ENCODE data around the gene TAF11L3.
"Not testable (repeated sequence)": the region's sequence is repeated elsewhere in the genome, so short reads cannot be mapped to it uniquely, and the experiment has no call there.

Gene TAF11L3

GRCh38 chr5:17518067-17518466 is at the start of gene TAF11L3:
TSS of gene TAF11L3 (plus strand) at chr5:17518367.
- H3K36me3 ChIP-seq (ENCODE audit: insufficient read depth, low read length); H3K9me3 ChIP-seq (ENCODE audit: low read length); H2AFZ ChIP-seq (ENCODE audit: low read depth, low read length); H3K4me1 ChIP-seq (ENCODE audit: insufficient read depth, low read length); H3K27me3 ChIP-seq (ENCODE audit: insufficient read depth, low read length); H3K4me3 ChIP-seq (ENCODE audit: low read length): not testable (repeated sequence)

GRCh38 chr5:17470064-17470463 is 48.1 kb upstream of the TAF11L3 start:
- H3K4me1 ChIP-seq (ENCODE audit: insufficient read depth, low read length), result no peaks in the 10 kb centered on the region
- H3K27me3 ChIP-seq (ENCODE audit: insufficient read depth, low read length), result no peaks in the 10 kb centered on the region
- H3K4me3 ChIP-seq (ENCODE audit: low read length), result no peak overlapping the region
- H3K36me3 ChIP-seq (ENCODE audit: insufficient read depth, low read length), result no peaks in the 10 kb centered on the region
- H3K9me3 ChIP-seq (ENCODE audit: low read length), result no peaks in the 10 kb centered on the region
- no peak overlapping the region for H2AFZ ChIP-seq (ENCODE audit: low read depth, low read length)

GRCh38 chr5:17475064-17475463 is 43.1 kb upstream of the TAF11L3 start:
- not testable (repeated sequence) for H3K9me3 ChIP-seq (ENCODE audit: low read length); H3K4me1 ChIP-seq (ENCODE audit: insufficient read depth, low read length); H3K4me3 ChIP-seq (ENCODE audit: low read length); H2AFZ ChIP-seq (ENCODE audit: low read depth, low read length); H3K27me3 ChIP-seq (ENCODE audit: insufficient read depth, low read length); H3K36me3 ChIP-seq (ENCODE audit: insufficient read depth, low read length)

GRCh38 chr5:17477043-17477442 is 41.1 kb upstream of the TAF11L3 start:
- H3K4me3 ChIP-seq (ENCODE audit: low read length), result no peak overlapping the region

GRCh38 chr5:17477573-17478265 is 40.4 kb upstream of the TAF11L3 start:
- no peaks in the 10 kb centered on the region for H3K27me3 ChIP-seq (ENCODE audit: insufficient read depth, low read length)
- H2AFZ ChIP-seq (ENCODE audit: low read depth, low read length), result no peak overlapping the region
- no peaks in the 10 kb centered on the region for H3K9me3 ChIP-seq (ENCODE audit: low read length)
- H3K4me1 ChIP-seq (ENCODE audit: insufficient read depth, low read length), result no peaks in the 10 kb centered on the region
- H3K36me3 ChIP-seq (ENCODE audit: insufficient read depth, low read length), result no peaks in the 10 kb centered on the region
- no peak overlapping the region for H3K4me3 ChIP-seq (ENCODE audit: low read length)

More at GRCh38 chr5:17477043-17477442, 41.1 kb upstream of the TAF11L3 start:
- Histone ChIP-seq H2AFZ (ENCODE audit: low read depth, low read length) (no peak overlapping the region), H3K4me1 (ENCODE audit: insufficient read depth, low read length) (no peaks in the 10 kb centered on the region), H3K9me3 (ENCODE audit: low read length) (no peaks in the 10 kb centered on the region), H3K36me3 (ENCODE audit: insufficient read depth, low read length) (no peaks in the 10 kb centered on the region), H3K27me3 (ENCODE audit: insufficient read depth, low read length) (no peaks in the 10 kb centered on the region)

- H2AFZ ChIP-seq (ENCODE audit: low read depth, low read length), result no peak overlapping the region
- H3K9me3 ChIP-seq (ENCODE audit: low read length), result no peaks in the 10 kb centered on the region
- no peaks in the 10 kb centered on the region for H3K27me3 ChIP-seq (ENCODE audit: insufficient read depth, low read length)
- no peaks in the 10 kb centered on the region for H3K4me1 ChIP-seq (ENCODE audit: insufficient read depth, low read length)
- H3K36me3 ChIP-seq (ENCODE audit: insufficient read depth, low read length), result no peaks in the 10 kb centered on the region
- H3K4me3 ChIP-seq (ENCODE audit: low read length), result no peak overlapping the region
Observed at GRCh38 chr5:17481378-17481777, 36.8 kb upstream of the TAF11L3 start.

GRCh38 chr5:17482790-17483189 is 35.4 kb upstream of the TAF11L3 start:
- H3K27me3 ChIP-seq (ENCODE audit: insufficient read depth, low read length), result no peaks in the 10 kb centered on the region
- H3K9me3 ChIP-seq (ENCODE audit: low read length), result no peaks in the 10 kb centered on the region
- no peak overlapping the region for H3K4me3 ChIP-seq (ENCODE audit: low read length)
- H2AFZ ChIP-seq (ENCODE audit: low read depth, low read length), result no peak overlapping the region
- H3K4me1 ChIP-seq (ENCODE audit: insufficient read depth, low read length), result no peaks in the 10 kb centered on the region
- no peaks in the 10 kb centered on the region for H3K36me3 ChIP-seq (ENCODE audit: insufficient read depth, low read length)

GRCh38 chr5:17486464-17487173 is 31.5 kb upstream of the TAF11L3 start:
- H3K4me3 ChIP-seq (ENCODE audit: low read length); H3K36me3 ChIP-seq (ENCODE audit: insufficient read depth, low read length); H3K27me3 ChIP-seq (ENCODE audit: insufficient read depth, low read length); H3K4me1 ChIP-seq (ENCODE audit: insufficient read depth, low read length); H2AFZ ChIP-seq (ENCODE audit: low read depth, low read length); H3K9me3 ChIP-seq (ENCODE audit: low read length): not testable (repeated sequence)

- Histone ChIP-seq H3K4me1 (ENCODE audit: insufficient read depth, low read length) (no peaks in the 10 kb centered on the region), H3K36me3 (ENCODE audit: insufficient read depth, low read length) (no peaks in the 10 kb centered on the region), H3K4me3 (ENCODE audit: low read length) (no peak overlapping the region), H2AFZ (ENCODE audit: low read depth, low read length) (no peak overlapping the region), H3K9me3 (ENCODE audit: low read length) (no peaks in the 10 kb centered on the region), H3K27me3 (ENCODE audit: insufficient read depth, low read length) (no peaks in the 10 kb centered on the region)
Observed at GRCh38 chr5:17487174-17487512, 31.0 kb upstream of the TAF11L3 start.

- not testable (repeated sequence) for H3K36me3 ChIP-seq (ENCODE audit: insufficient read depth, low read length); H3K9me3 ChIP-seq (ENCODE audit: low read length); H3K4me3 ChIP-seq (ENCODE audit: low read length); H3K4me1 ChIP-seq (ENCODE audit: insufficient read depth, low read length); H2AFZ ChIP-seq (ENCODE audit: low read depth, low read length); H3K27me3 ChIP-seq (ENCODE audit: insufficient read depth, low read length)
Observed at GRCh38 chr5:17491257-17491656, 26.9 kb upstream of the TAF11L3 start.

- Histone ChIP-seq H3K36me3 (ENCODE audit: insufficient read depth, low read length) (no peaks in the 10 kb centered on the region), H3K4me1 (ENCODE audit: insufficient read depth, low read length) (no peaks in the 10 kb centered on the region), H3K9me3 (ENCODE audit: low read length) (no peaks in the 10 kb centered on the region), H3K4me3 (ENCODE audit: low read length) (no peak overlapping the region), H2AFZ (ENCODE audit: low read depth, low read length) (no peak overlapping the region), H3K27me3 (ENCODE audit: insufficient read depth, low read length) (no peaks in the 10 kb centered on the region)
Observed at GRCh38 chr5:17492770-17493169, 25.4 kb upstream of the TAF11L3 start.

GRCh38 chr5:17497446-17497845 is 20.7 kb upstream of the TAF11L3 start:
- Histone ChIP-seq H3K9me3 (ENCODE audit: low read length) (no peaks in the 10 kb centered on the region), H2AFZ (ENCODE audit: low read depth, low read length) (no peak overlapping the region), H3K36me3 (ENCODE audit: insufficient read depth, low read length) (no peaks in the 10 kb centered on the region), H3K4me3 (ENCODE audit: low read length) (no peak overlapping the region), H3K4me1 (ENCODE audit: insufficient read depth, low read length) (no peaks in the 10 kb centered on the region), H3K27me3 (ENCODE audit: insufficient read depth, low read length) (no peaks in the 10 kb centered on the region)

GRCh38 chr5:17497931-17498330 is 20.2 kb upstream of the TAF11L3 start, which contains the start of gene TAF11L2:
TSS of gene TAF11L2 (plus strand) at chr5:17498231.
- H3K36me3 ChIP-seq (ENCODE audit: insufficient read depth, low read length); H3K27me3 ChIP-seq (ENCODE audit: insufficient read depth, low read length); H3K4me3 ChIP-seq (ENCODE audit: low read length); H3K4me1 ChIP-seq (ENCODE audit: insufficient read depth, low read length); H3K9me3 ChIP-seq (ENCODE audit: low read length); H2AFZ ChIP-seq (ENCODE audit: low read depth, low read length): not testable (repeated sequence)
